C4-2B (cell line): Measurements from ENCODE around the gene ERMARD.

ENCODE experiments used
- H3K27ac ChIP-seq: fragments of 450-650 bp; 2 replicates; pipeline ENCODE4 v1.5.1; 2017
- CTCF ChIP-seq: fragments of 450-650 bp; conservative IDR thresholded peaks from 2 replicates; pipeline ENCODE4 v1.5.1; 2017; ENCODE audit warnings: mild to moderate bottlenecking
- ZFX ChIP-seq: fragments of 450-650 bp; IDR thresholded peaks from 2 replicates; pipeline ENCODE4 v1.6.1; 2017

The ERMARD gene

GRCh38 chr6:169809386-169809785, 58.0 kb downstream of the ERMARD start:
- no peak for TF ChIP-seq ZFX
- TF ChIP-seq CTCF: no peak
- H3K27ac ChIP-seq: no peak overlapping the region

GRCh38 chr6:169810066-169810989, 58.9 kb downstream of the ERMARD start:
- TF ChIP-seq CTCF (no peak), ZFX (no peak)
- H3K27ac ChIP-seq: no peak overlapping the region

- H3K27ac ChIP-seq: no peak overlapping the region
- no peak for TF ChIP-seq CTCF
- TF ChIP-seq ZFX: no peak
Measured at GRCh38 chr6:169811072-169811471, 59.6 kb downstream of the ERMARD start.

GRCh38 chr6:169811521-169812256, 60.3 kb downstream of the ERMARD start:
- no peak for TF ChIP-seq ZFX
- no peak for TF ChIP-seq CTCF
- H3K27ac ChIP-seq: no peak overlapping the region

- no peak overlapping the region for H3K27ac ChIP-seq
- TF ChIP-seq CTCF (no peak), ZFX (no peak)
Measured at GRCh38 chr6:169812257-169812644, 60.8 kb downstream of the ERMARD start.

- TF ChIP-seq ZFX (no peak), CTCF (no peak)
- no peak overlapping the region for H3K27ac ChIP-seq
Measured at GRCh38 chr6:169813969-169814368, 62.5 kb downstream of the ERMARD start.

GRCh38 chr6:169816054-169816453, 64.6 kb downstream of the ERMARD start:
- no peak for TF ChIP-seq CTCF
- no peak for TF ChIP-seq ZFX
- no peak overlapping the region for H3K27ac ChIP-seq
